WERI-Rb-1 (cell line): ENCODE measurements around the gene SETX.

Experiments
- DNase-seq: peaks from one replicate; pipeline ENCODE4 v3.0.0-alpha.2; 2020
- H3K27ac ChIP-seq: fragments of 250-450 bp; sonication (Bioruptor Pico); 2 replicates; pipeline ENCODE4 v1.5.1; 2020; ENCODE audit warnings: mild to moderate bottlenecking, moderate library complexity
- H3K27me3 ChIP-seq: fragments of 250-450 bp; sonication (Bioruptor Pico); 2 replicates; pipeline ENCODE4 v1.5.1; 2021; ENCODE audit warnings: mild to moderate bottlenecking, low read depth, moderate library complexity; ENCODE audit not compliant: insufficient read depth, severe bottlenecking
- H3K36me3 ChIP-seq: fragments of 250-450 bp; sonication (Bioruptor Pico); 2 replicates; pipeline ENCODE4 v1.5.1; 2020; ENCODE audit warnings: mild to moderate bottlenecking, moderate library complexity
- H3K4me3 ChIP-seq: 2 replicates; pipeline ENCODE4 v1.5.1; 2011; ENCODE audit warnings: low read depth, mild to moderate bottlenecking, control low read depth, low read length
- H3K9me3 ChIP-seq: fragments of 250-450 bp; sonication (Bioruptor Pico); 2 replicates; pipeline ENCODE4 v1.5.1; 2021; ENCODE audit warnings: mild to moderate bottlenecking, moderate library complexity; ENCODE audit not compliant: severe bottlenecking
- CTCF ChIP-seq: IDR thresholded peaks from 2 replicates; pipeline ENCODE4 v1.5.1; 2011; ENCODE audit warnings: low read depth, mild to moderate bottlenecking, control low read depth, inconsistent platforms, low read length

Gene SETX

GRCh38 chr9:132354637-132355355 lies at the start of gene SETX:
SETX (minus strand) TSS chr9:132354986; CDS start chr9:132349428, 5,558 bp downstream.
- H3K27ac ChIP-seq, result peak within 1 kb of the TSS; percentile 89
- H3K9me3 ChIP-seq, result no peaks in the 10 kb centered on the region
- TF ChIP-seq CTCF, result no peak
- no peaks in the 10 kb centered on the region for H3K27me3 ChIP-seq
- DNase-seq, result peak; percentile 98
- H3K36me3 ChIP-seq, result peaks cover 37% of the 10 kb centered on the region
- H3K4me3 ChIP-seq, result peak within 1 kb of the TSS; percentile 94

- Histone ChIP-seq H3K27ac (no peak overlapping the region), H3K9me3 (no peaks in the 10 kb centered on the region), H3K36me3 (peaks cover 50% of the 10 kb centered on the region), H3K27me3 (peaks cover 4% of the 10 kb centered on the region), H3K4me3 (no peak overlapping the region)
- TF ChIP-seq CTCF, result no peak
- no peak for DNase-seq
These were observed 49.6 kb upstream of the SETX start for GRCh38 chr9:132404228-132404881.

GRCh38 chr9:132401824-132402223 lies 47.0 kb upstream of the SETX start:
- H3K36me3 ChIP-seq, result peaks cover 75% of the 10 kb centered on the region
- H3K4me3 ChIP-seq, result no peak overlapping the region
- no peak for TF ChIP-seq CTCF
- no peaks in the 10 kb centered on the region for H3K9me3 ChIP-seq
- no peaks in the 10 kb centered on the region for H3K27me3 ChIP-seq
- DNase-seq, result no peak
- no peak overlapping the region for H3K27ac ChIP-seq

GRCh38 chr9:132395560-132395959 lies 40.8 kb upstream of the SETX start:
- Histone ChIP-seq H3K27ac (peak overlapping the region; percentile 18), H3K27me3 (no peaks in the 10 kb centered on the region), H3K36me3 (peaks cover 94% of the 10 kb centered on the region), H3K9me3 (no peaks in the 10 kb centered on the region), H3K4me3 (no peak overlapping the region)
- no peak for TF ChIP-seq CTCF
- no peak for DNase-seq

- Histone ChIP-seq H3K9me3 (no peaks in the 10 kb centered on the region), H3K36me3 (peaks cover 89% of the 10 kb centered on the region), H3K27ac (no peak overlapping the region), H3K27me3 (no peaks in the 10 kb centered on the region), H3K4me3 (no peak overlapping the region)
- no peak for DNase-seq
- TF ChIP-seq CTCF, result no peak
These were observed 36.7 kb upstream of the SETX start for GRCh38 chr9:132391449-132391848.
